ENCODE results near the gene IKZF1. TPM values are rescaled to one million over a fixed set of nuclear protein-coding genes. Genes with fewer than 3 reads are reported as not detected.
"Not testable (repeated sequence)": the region's sequence is repeated elsewhere in the genome, so short reads cannot be mapped to it uniquely, and the experiment has no call there.

IKZF1 gene
- total RNA-seq, 2 experiments from 2014 or later, result 245 to 260 TPM

- CTCF ChIA-PET, result interaction anchor here (0.6 to 2.5 kb wide), 15 partner anchors 9 to 234 kb away, joined by 3 to 17 read pairs (median 6); no protein-coding TSS in a partner anchor
- H3K4me1 Mint-ChIP-seq, result peaks cover 15% of the 10 kb centered on the region
- no peak overlapping the region for H3K27ac Mint-ChIP-seq
- POLR2A ChIA-PET, result interaction anchor here (0.7 to 1.7 kb wide), 16 partner anchors 10 to 126 kb away, joined by 3 to 6 read pairs (median 4); no protein-coding TSS in a partner anchor
- intact Hi-C loops (cut with DNase I, micrococcal nuclease), result loop anchor here (1.0 to 5.0 kb wide), 5 partner anchors 11 to 790 kb away; no protein-coding TSS in a partner anchor
- H3K36me3 Mint-ChIP-seq (ENCODE audit: low read depth), result peaks cover 46% of the 10 kb centered on the region
- no peaks in the 10 kb centered on the region for H3K27me3 Mint-ChIP-seq
- H3K9me3 Mint-ChIP-seq (ENCODE audit: low read depth), result no peaks in the 10 kb centered on the region
- H3K4me3 Mint-ChIP-seq, result no peak overlapping the region
- ATAC-seq, result no peak
- peak; percentile 30 for DNase-seq
These were observed 28.0 kb downstream of the IKZF1 start for GRCh38 chr7:50332241-50333165.

- ATAC-seq (no peak), DNase-seq (peak; percentile 44)
- Mint-ChIP-seq H3K9me3 (ENCODE audit: low read depth) (no peaks in the 10 kb centered on the region), H3K4me3 (no peak overlapping the region), H3K27ac (no peak overlapping the region), H3K36me3 (ENCODE audit: low read depth) (peaks cover 44% of the 10 kb centered on the region), H3K4me1 (peaks cover 7% of the 10 kb centered on the region), H3K27me3 (no peaks in the 10 kb centered on the region)
- POLR2A ChIA-PET, result interaction anchor here (0.6 to 1.5 kb wide), 7 partner anchors 9 to 127 kb away, joined by 3 to 5 read pairs (median 3); no protein-coding TSS in a partner anchor
- CTCF ChIA-PET, result interaction anchor here (0.8 to 1.6 kb wide), 4 partner anchors 15 to 181 kb away, joined by 3 to 6 read pairs (median 3); no protein-coding TSS in a partner anchor
- intact Hi-C loops (cut with DNase I, micrococcal nuclease), result loop anchor here in 1 of 2 experiments (5.0 kb wide), 2 partner anchors 34 to 789 kb away; no protein-coding TSS in a partner anchor
These were observed 28.7 kb downstream of the IKZF1 start for GRCh38 chr7:50333221-50333651.

GRCh38 chr7:50334341-50334994, 30.0 kb downstream of the IKZF1 start:
- H3K4me3 Mint-ChIP-seq, result no peak overlapping the region
- H3K9me3 Mint-ChIP-seq (ENCODE audit: low read depth), result no peaks in the 10 kb centered on the region
- CTCF ChIA-PET, result interaction anchor here (0.6 to 1.0 kb wide), 2 partner anchors 14 to 34 kb away, joined by 3 read pairs; no protein-coding TSS in a partner anchor
- H3K4me1 Mint-ChIP-seq, result no peaks in the 10 kb centered on the region
- intact Hi-C loops (cut with DNase I, micrococcal nuclease), result loop anchor here in 1 of 2 experiments (5.0 kb wide), 2 partner anchors 33 to 788 kb away; no protein-coding TSS in a partner anchor
- POLR2A ChIA-PET, result no interaction called here
- H3K27ac Mint-ChIP-seq, result no peak overlapping the region
- DNase-seq, result no peak
- ATAC-seq, result no peak
- no peaks in the 10 kb centered on the region for H3K27me3 Mint-ChIP-seq
- H3K36me3 Mint-ChIP-seq (ENCODE audit: low read depth), result peaks cover 46% of the 10 kb centered on the region

GRCh38 chr7:50335230-50335794, 30.8 kb downstream of the IKZF1 start:
- H3K27me3 Mint-ChIP-seq, result no peaks in the 10 kb centered on the region
- ATAC-seq (no peak), DNase-seq (no peak)
- intact Hi-C loops (cut with DNase I, micrococcal nuclease), result no loop called here
- POLR2A ChIA-PET, result interaction anchor here (1.0 to 2.1 kb wide), 5 partner anchors 15 to 33 kb away, joined by 3 to 8 read pairs (median 4); no protein-coding TSS in a partner anchor
- no peaks in the 10 kb centered on the region for H3K9me3 Mint-ChIP-seq (ENCODE audit: low read depth)
- no peak overlapping the region for H3K27ac Mint-ChIP-seq
- no peak overlapping the region for H3K4me3 Mint-ChIP-seq
- peaks cover 45% of the 10 kb centered on the region for H3K36me3 Mint-ChIP-seq (ENCODE audit: low read depth)
- CTCF ChIA-PET, result interaction anchor here (0.6 to 13.2 kb wide), 7 partner anchors 10 to 130 kb away, joined by 3 to 214 read pairs (median 5); no protein-coding TSS in a partner anchor
- no peaks in the 10 kb centered on the region for H3K4me1 Mint-ChIP-seq

GRCh38 chr7:50335795-50336754, 31.6 kb downstream of the IKZF1 start:
- ATAC-seq (peak; percentile 34), DNase-seq (peak; percentile 93)
- POLR2A ChIA-PET, result interaction anchor here (1.0 to 2.9 kb wide), 7 partner anchors 14 to 32 kb away, joined by 3 to 33 read pairs (median 4); no protein-coding TSS in a partner anchor
- peaks cover 2% of the 10 kb centered on the region for H3K4me1 Mint-ChIP-seq
- intact Hi-C loops (cut with DNase I, micrococcal nuclease), result no loop called here
- no peaks in the 10 kb centered on the region for H3K27me3 Mint-ChIP-seq
- no peak overlapping the region for H3K4me3 Mint-ChIP-seq
- H3K27ac Mint-ChIP-seq, result no peak overlapping the region
- no peaks in the 10 kb centered on the region for H3K9me3 Mint-ChIP-seq (ENCODE audit: low read depth)
- CTCF ChIA-PET, result interaction anchor here (0.6 to 13.2 kb wide), 10 partner anchors 9 to 130 kb away, joined by 3 to 214 read pairs (median 4); no protein-coding TSS in a partner anchor
- H3K36me3 Mint-ChIP-seq (ENCODE audit: low read depth), result peaks cover 38% of the 10 kb centered on the region

GRCh38 chr7:50336894-50337703, 32.6 kb downstream of the IKZF1 start:
- H3K9me3 Mint-ChIP-seq (ENCODE audit: low read depth), result no peaks in the 10 kb centered on the region
- no peaks in the 10 kb centered on the region for H3K27me3 Mint-ChIP-seq
- H3K4me3 Mint-ChIP-seq, result no peak overlapping the region
- H3K27ac Mint-ChIP-seq, result no peak overlapping the region
- peaks cover 42% of the 10 kb centered on the region for H3K36me3 Mint-ChIP-seq (ENCODE audit: low read depth)
- H3K4me1 Mint-ChIP-seq, result peaks cover 12% of the 10 kb centered on the region
- DNase-seq (peak; percentile 61), ATAC-seq (peak; percentile 18)
- ChIA-PET POLR2A (interaction anchor here (0.7 to 2.9 kb wide), 9 partner anchors 10 to 30 kb away, joined by 3 to 33 read pairs (median 7); no protein-coding TSS in a partner anchor), CTCF (interaction anchor here (0.6 to 13.2 kb wide), 15 partner anchors 10 to 187 kb away, joined by 3 to 214 read pairs (median 4); no protein-coding TSS in a partner anchor)
- intact Hi-C loops (cut with DNase I, micrococcal nuclease), result no loop called here

- POLR2A ChIA-PET, result interaction anchor here (0.6 to 2.9 kb wide), 6 partner anchors 8 to 27 kb away, joined by 3 to 33 read pairs (median 8); no protein-coding TSS in a partner anchor
- DNase-seq, result peak; percentile 12
- ATAC-seq; H3K9me3 Mint-ChIP-seq (ENCODE audit: low read depth); H3K4me3 Mint-ChIP-seq; intact Hi-C loops (cut with DNase I, micrococcal nuclease); H3K27ac Mint-ChIP-seq; H3K27me3 Mint-ChIP-seq: not testable (repeated sequence)
- CTCF ChIA-PET, result interaction anchor here (0.7 to 13.2 kb wide), 15 partner anchors 8 to 410 kb away, joined by 3 to 214 read pairs (median 6); no protein-coding TSS in a partner anchor
- Mint-ChIP-seq H3K36me3 (ENCODE audit: low read depth) (peaks cover 64% of the 10 kb centered on the region), H3K4me1 (peaks cover 36% of the 10 kb centered on the region)
These were observed 35.0 kb downstream of the IKZF1 start for GRCh38 chr7:50339472-50339871.

DNA sequence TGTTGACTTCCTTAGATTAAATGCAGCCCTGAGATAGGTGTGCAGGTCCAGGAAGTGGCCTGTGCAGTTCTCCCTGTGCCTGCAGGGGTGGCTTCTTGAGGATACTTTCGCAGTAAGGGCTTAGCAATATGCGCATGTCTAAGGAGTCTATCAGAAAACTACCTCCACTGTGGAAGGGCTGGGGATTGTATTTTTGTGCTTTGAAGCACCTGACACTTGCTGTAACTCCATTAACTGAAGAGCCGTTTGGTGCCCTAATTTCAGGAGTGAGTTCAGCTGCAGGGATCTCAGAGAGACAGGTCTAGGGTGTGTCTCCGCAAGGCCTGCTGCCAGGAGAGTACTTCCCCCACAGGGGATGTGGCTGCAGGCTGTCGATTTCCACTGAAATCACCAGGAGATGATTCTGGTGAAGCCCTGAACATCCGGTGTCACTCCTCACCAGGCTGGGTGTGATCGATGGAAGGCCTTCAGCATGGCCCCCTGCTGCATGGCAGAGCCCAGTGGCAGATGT, 35.5 kb downstream of the IKZF1 start:
- H3K4me3 Mint-ChIP-seq, result no peak overlapping the region

More for the DNA sequence above, 35.5 kb downstream of the IKZF1 start:
- ChIA-PET POLR2A (interaction anchor here (0.6 to 2.0 kb wide), 3 partner anchors 12 to 25 kb away, joined by 3 to 9 read pairs (median 4); no protein-coding TSS in a partner anchor), CTCF (interaction anchor here (0.7 to 13.2 kb wide), 14 partner anchors 10 to 196 kb away, joined by 3 to 214 read pairs (median 5); no protein-coding TSS in a partner anchor)
- ATAC-seq (peak; percentile 43), DNase-seq (peak; percentile 76)
- H3K4me1 Mint-ChIP-seq, result peaks cover 39% of the 10 kb centered on the region
- peaks cover 67% of the 10 kb centered on the region for H3K36me3 Mint-ChIP-seq (ENCODE audit: low read depth)
- H3K9me3 Mint-ChIP-seq (ENCODE audit: low read depth), result no peaks in the 10 kb centered on the region
- H3K27ac Mint-ChIP-seq, result no peak overlapping the region
- intact Hi-C loops (cut with DNase I, micrococcal nuclease), result loop anchor here in 1 of 2 experiments (1.0 to 2.0 kb wide), 2 partner anchors 9 to 31 kb away; no protein-coding TSS in a partner anchor
- no peaks in the 10 kb centered on the region for H3K27me3 Mint-ChIP-seq
